Mucosa of rectum (tissue), 2 donors: ENCODE measurements around the gene JPH3.
"Not testable (repeated sequence)": the region's sequence is repeated elsewhere in the genome, so short reads cannot be mapped to it uniquely, and the experiment has no call there.

Source experiments
- H3K27ac ChIP-seq, 2 donors: one replicate each; pipeline ENCODE4 v1.7.0; 2013; ENCODE audit warnings: inconsistent platforms in 2 of 2, low read depth in 2 of 2, low read length in 2 of 2
- H3K27me3 ChIP-seq, 2 donors: one replicate each; pipeline ENCODE4 v1.7.0; 2013; ENCODE audit warnings: low read length in 2 of 2; ENCODE audit not compliant: control insufficient read depth in 2 of 2, insufficient read depth in 2 of 2
- H3K36me3 ChIP-seq, 2 donors: one replicate each; pipeline ENCODE4 v1.7.0; 2013; ENCODE audit warnings: low read length in 2 of 2; ENCODE audit not compliant: control insufficient read depth in 2 of 2, insufficient read depth in 2 of 2
- H3K4me1 ChIP-seq, 2 donors: one replicate each; pipeline ENCODE4 v1.7.0; 2013; ENCODE audit warnings: low read length in 2 of 2, mild to moderate bottlenecking in 1 of 2; ENCODE audit not compliant: control insufficient read depth in 2 of 2, insufficient read depth in 2 of 2
- H3K4me3 ChIP-seq, 2 donors: one replicate each; pipeline ENCODE4 v1.7.0; 2013; ENCODE audit warnings: low read length in 2 of 2
- H3K9ac ChIP-seq, 2 donors: one replicate each; pipeline ENCODE4 v1.7.0; 2013; ENCODE audit warnings: low read length in 2 of 2, low read depth in 1 of 2, mild to moderate bottlenecking in 1 of 2
- H3K9me3 ChIP-seq, 2 donors: one replicate each; pipeline ENCODE4 v1.7.0; 2013; ENCODE audit warnings: low read length in 2 of 2; ENCODE audit not compliant: control insufficient read depth in 2 of 2
- donor health status: healthy.
- donor health status: Normal muscosa, but diverticular disease.

Gene JPH3

GRCh38 chr16:87575027-87575804, 27.1 kb upstream of the JPH3 start:
- Histone ChIP-seq H3K27me3 (peaks cover 4 to 9% of the 10 kb centered on the region in 2 donors), H3K9me3 (no peaks in the 10 kb centered on the region), H3K36me3 (no peaks in the 10 kb centered on the region), H3K9ac (no peak overlapping the region), H3K4me3 (no peak overlapping the region), H3K27ac (no peak overlapping the region), H3K4me1 (peaks cover 0 to 10% of the 10 kb centered on the region in 2 donors)

- Histone ChIP-seq H3K27me3 (peaks cover 6 to 7% of the 10 kb centered on the region in 2 donors), H3K4me1 (peaks cover 0 to 6% of the 10 kb centered on the region in 2 donors), H3K36me3 (no peaks in the 10 kb centered on the region), H3K9me3 (no peaks in the 10 kb centered on the region), H3K9ac (no peak overlapping the region), H3K27ac (no peak overlapping the region), H3K4me3 (no peak overlapping the region)
Observed at GRCh38 chr16:87576171-87576570, 26.1 kb upstream of the JPH3 start.

GRCh38 chr16:87578142-87578930, 24.0 kb upstream of the JPH3 start:
- not testable (repeated sequence) for H3K4me3 ChIP-seq, H3K36me3 ChIP-seq, H3K4me1 ChIP-seq, H3K27ac ChIP-seq, H3K27me3 ChIP-seq, H3K9me3 ChIP-seq, H3K9ac ChIP-seq

- no peak overlapping the region for H3K4me3 ChIP-seq
- no peaks in the 10 kb centered on the region for H3K9me3 ChIP-seq
- H3K9ac ChIP-seq = no peak overlapping the region
- peaks cover 4 to 7% of the 10 kb centered on the region in 2 donors for H3K27me3 ChIP-seq
- H3K4me1 ChIP-seq = peaks cover 0 to 8% of the 10 kb centered on the region in 2 donors
- H3K27ac ChIP-seq = no peak overlapping the region
- no peaks in the 10 kb centered on the region for H3K36me3 ChIP-seq
Observed at GRCh38 chr16:87579691-87580090, 22.6 kb upstream of the JPH3 start.

GRCh38 chr16:87580855-87581261, 21.4 kb upstream of the JPH3 start:
- Histone ChIP-seq H3K9me3 (no peaks in the 10 kb centered on the region), H3K4me1 (peaks cover 0 to 8% of the 10 kb centered on the region in 2 donors), H3K27me3 (peaks cover 4 to 7% of the 10 kb centered on the region in 2 donors), H3K27ac (no peak overlapping the region), H3K36me3 (no peaks in the 10 kb centered on the region), H3K9ac (no peak overlapping the region), H3K4me3 (no peak overlapping the region)

- no peaks in the 10 kb centered on the region for H3K9me3 ChIP-seq
- H3K4me3 ChIP-seq = no peak overlapping the region
- H3K4me1 ChIP-seq = peaks cover 0 to 8% of the 10 kb centered on the region in 2 donors
- H3K36me3 ChIP-seq = no peaks in the 10 kb centered on the region
- H3K27me3 ChIP-seq = peaks cover 7 to 10% of the 10 kb centered on the region in 2 donors
- H3K27ac ChIP-seq = peak overlapping the region; percentile 68 to 71
- no peak overlapping the region for H3K9ac ChIP-seq
Observed at GRCh38 chr16:87581857-87582215, 20.5 kb upstream of the JPH3 start.

- no peaks in the 10 kb centered on the region for H3K9me3 ChIP-seq
- peak overlapping the region in 1 of 2 donors; percentile 26 for H3K9ac ChIP-seq
- peak overlapping the region; percentile 68 to 71 for H3K27ac ChIP-seq
- no peaks in the 10 kb centered on the region for H3K36me3 ChIP-seq
- peaks cover 0 to 8% of the 10 kb centered on the region in 2 donors for H3K4me1 ChIP-seq
- no peak overlapping the region for H3K4me3 ChIP-seq
- H3K27me3 ChIP-seq = peaks cover 6 to 10% of the 10 kb centered on the region in 2 donors
Observed at GRCh38 chr16:87582216-87582965, 19.9 kb upstream of the JPH3 start.

- peaks cover 4 to 10% of the 10 kb centered on the region in 2 donors for H3K27me3 ChIP-seq
- peak overlapping the region in 1 of 2 donors; percentile 26 for H3K9ac ChIP-seq
Observed at GRCh38 chr16:87582966-87583325, 19.4 kb upstream of the JPH3 start.

GRCh38 chr16:87583453-87584131, 18.7 kb upstream of the JPH3 start:
- H3K4me1 ChIP-seq = peaks cover 0 to 8% of the 10 kb centered on the region in 2 donors
- no peak overlapping the region for H3K27ac ChIP-seq
- no peak overlapping the region for H3K4me3 ChIP-seq
- no peak overlapping the region for H3K9ac ChIP-seq
- H3K36me3 ChIP-seq = no peaks in the 10 kb centered on the region
- no peaks in the 10 kb centered on the region for H3K9me3 ChIP-seq
- peaks cover 4 to 10% of the 10 kb centered on the region in 2 donors for H3K27me3 ChIP-seq

More at GRCh38 chr16:87582966-87583325, 19.4 kb upstream of the JPH3 start:
- Histone ChIP-seq H3K9me3 (no peaks in the 10 kb centered on the region), H3K4me3 (no peak overlapping the region), H3K4me1 (peaks cover 0 to 8% of the 10 kb centered on the region in 2 donors), H3K27ac (peak overlapping the region; percentile 68 to 71), H3K36me3 (no peaks in the 10 kb centered on the region)
